GM21825 (cell line): ENCODE results near the gene RBP2.

Source experiments
- ATAC-seq: cut with Tn5 transposase; IDR thresholded peaks from one replicate; pipeline ENCODE4 v1.9.1; 2021; ENCODE audit warnings: mild to moderate bottlenecking, moderate library complexity; ENCODE audit not compliant: unreplicated experiment

RBP2 gene

GRCh38 chr3:139482206-139482605 is 5.9 kb upstream of the RBP2 start:
- ATAC-seq, result no peak

- no peak for ATAC-seq
Observed at GRCh38 chr3:139481116-139481515, 4.8 kb upstream of the RBP2 start.

GRCh38 chr3:139480585-139480984 is 4.3 kb upstream of the RBP2 start:
- no peak for ATAC-seq

GRCh38 chr3:139477710-139478640 is 1.7 kb upstream of the RBP2 start:
- no peak for ATAC-seq

- ATAC-seq, result no peak
Observed at GRCh38 chr3:139473155-139473771, 3.1 kb downstream of the RBP2 start.

- no peak for ATAC-seq
Observed at GRCh38 chr3:139472380-139473010, 3.8 kb downstream of the RBP2 start.

- no peak for ATAC-seq
Observed at GRCh38 chr3:139470199-139470598, 6.1 kb downstream of the RBP2 start.

GRCh38 chr3:139468399-139468798 is 7.9 kb downstream of the RBP2 start:
- ATAC-seq, result no peak

GRCh38 chr3:139466360-139466759 is 10.0 kb downstream of the RBP2 start:
- ATAC-seq, result no peak

GRCh38 chr3:139465636-139466035 is 10.7 kb downstream of the RBP2 start:
- ATAC-seq, result no peak

GRCh38 chr3:139463466-139463865 is 12.8 kb downstream of the RBP2 start:
- ATAC-seq, result no peak

GRCh38 chr3:139460529-139460928 is 15.8 kb downstream of the RBP2 start:
- ATAC-seq, result no peak

- ATAC-seq, result no peak
Observed at GRCh38 chr3:139460076-139460475, 16.2 kb downstream of the RBP2 start.

GRCh38 chr3:139458348-139458747 is 18.0 kb downstream of the RBP2 start:
- no peak for ATAC-seq

GRCh38 chr3:139457066-139457465 is 19.2 kb downstream of the RBP2 start:
- ATAC-seq, result no peak

- no peak for ATAC-seq
Observed at GRCh38 chr3:139456386-139456785, 19.9 kb downstream of the RBP2 start.

- no peak for ATAC-seq
Observed at GRCh38 chr3:139455855-139456254, 20.5 kb downstream of the RBP2 start.

GRCh38 chr3:139455206-139455605 is 21.1 kb downstream of the RBP2 start:
- no peak for ATAC-seq

- ATAC-seq, result no peak
Observed at GRCh38 chr3:139454346-139454745, 22.0 kb downstream of the RBP2 start.

- ATAC-seq, result no peak
Observed at GRCh38 chr3:139450159-139450558, 26.2 kb downstream of the RBP2 start.

GRCh38 chr3:139449566-139449965 is 26.8 kb downstream of the RBP2 start:
- no peak for ATAC-seq

- no peak for ATAC-seq
Observed at GRCh38 chr3:139448104-139448503, 28.2 kb downstream of the RBP2 start.
